Activated naive CD8-positive, alpha-beta T cell treated with anti-CD3 and anti-CD28 coated beads for 36 hours (primary cell): ENCODE measurements around the gene KCNQ1. TPM values are rescaled to one million over a fixed set of nuclear protein-coding genes. Genes with fewer than 3 reads are reported as not detected.

Experiments used
- DNase-seq: peaks from one replicate; pipeline ENCODE4 v3.0.0; 2021
- H3K27ac Mint-ChIP-seq: one replicate; pipeline ENCODE4 v1.8.0; 2022; ENCODE audit warnings: mild to moderate bottlenecking, moderate library complexity, mixed read lengths
- H3K27me3 Mint-ChIP-seq: one replicate; pipeline ENCODE4 v1.8.0; 2022; ENCODE audit warnings: mild to moderate bottlenecking, mixed read lengths
- H3K36me3 Mint-ChIP-seq: one replicate; pipeline ENCODE4 v1.8.0; 2021; ENCODE audit warnings: mild to moderate bottlenecking, mixed read lengths
- H3K4me1 Mint-ChIP-seq: one replicate; pipeline ENCODE4 v1.8.0; 2021; ENCODE audit warnings: mixed read lengths
- H3K4me3 Mint-ChIP-seq: one replicate; pipeline ENCODE4 v1.8.0; 2022; ENCODE audit warnings: mild to moderate bottlenecking, moderate library complexity, mixed read lengths
- H3K9me3 Mint-ChIP-seq: one replicate; pipeline ENCODE4 v1.8.0; 2022; ENCODE audit warnings: mixed read lengths
- total RNA-seq, 2 experiments: library from RNA; stranded (reverse); gene quantifications; one replicate each; pipeline ENCODE4 v1.2.3, GENCODE V29; 2021

The KCNQ1 gene
- total RNA-seq, 2 experiments from 2014 or later: 6.7 to 9.6 TPM

DNA sequence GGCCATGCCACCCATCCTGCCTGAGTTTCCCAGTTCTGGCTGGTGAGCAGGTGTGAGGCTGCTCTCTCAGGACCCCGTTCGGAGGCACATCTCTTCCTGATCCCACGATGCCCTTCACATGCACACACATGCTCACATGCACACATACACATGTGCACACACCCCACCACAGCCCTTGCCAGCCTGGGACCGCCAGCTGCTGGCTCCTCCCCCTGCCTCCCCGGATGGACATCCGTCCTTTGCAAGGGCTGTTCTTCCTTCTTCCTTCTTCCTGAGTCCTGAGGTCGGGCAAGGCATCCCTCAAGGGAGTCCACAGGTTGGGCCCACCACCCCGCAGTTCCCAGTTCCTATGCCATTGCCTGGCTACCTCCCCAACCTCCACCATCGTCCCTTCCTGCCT lies 451.2 kb downstream of the KCNQ1 start:
- no peak overlapping the region for H3K4me3 Mint-ChIP-seq
- DNase-seq: no peak
- H3K27me3 Mint-ChIP-seq: no peaks in the 10 kb centered on the region
- no peak overlapping the region for H3K27ac Mint-ChIP-seq
- H3K36me3 Mint-ChIP-seq: no peaks in the 10 kb centered on the region
- H3K4me1 Mint-ChIP-seq: peaks cover 43% of the 10 kb centered on the region
- no peaks in the 10 kb centered on the region for H3K9me3 Mint-ChIP-seq

DNA sequence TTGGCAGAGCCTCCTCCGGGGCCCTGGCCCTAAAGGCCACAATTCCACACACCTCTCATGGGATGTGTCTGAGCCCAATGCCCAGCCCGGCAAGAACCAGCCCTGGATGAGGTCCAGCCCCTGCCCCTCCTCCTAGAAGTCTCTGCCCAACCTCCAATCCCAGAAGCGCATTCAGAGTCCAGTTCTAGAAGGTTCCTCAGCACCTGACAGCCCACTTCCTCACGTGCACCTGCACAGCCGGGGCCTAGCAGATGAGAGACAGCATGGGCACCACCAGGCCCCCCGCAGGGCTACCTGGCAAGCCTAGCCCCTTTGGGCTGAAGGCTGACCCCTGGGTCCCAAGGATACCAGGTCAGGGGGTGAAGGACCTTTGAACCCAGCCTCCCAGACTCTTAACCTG lies 452.2 kb downstream of the KCNQ1 start:
- Mint-ChIP-seq H3K4me1 (peaks cover 38% of the 10 kb centered on the region), H3K27me3 (no peaks in the 10 kb centered on the region), H3K9me3 (no peaks in the 10 kb centered on the region), H3K27ac (no peak overlapping the region), H3K36me3 (no peaks in the 10 kb centered on the region), H3K4me3 (no peak overlapping the region)
- no peak for DNase-seq

DNA sequence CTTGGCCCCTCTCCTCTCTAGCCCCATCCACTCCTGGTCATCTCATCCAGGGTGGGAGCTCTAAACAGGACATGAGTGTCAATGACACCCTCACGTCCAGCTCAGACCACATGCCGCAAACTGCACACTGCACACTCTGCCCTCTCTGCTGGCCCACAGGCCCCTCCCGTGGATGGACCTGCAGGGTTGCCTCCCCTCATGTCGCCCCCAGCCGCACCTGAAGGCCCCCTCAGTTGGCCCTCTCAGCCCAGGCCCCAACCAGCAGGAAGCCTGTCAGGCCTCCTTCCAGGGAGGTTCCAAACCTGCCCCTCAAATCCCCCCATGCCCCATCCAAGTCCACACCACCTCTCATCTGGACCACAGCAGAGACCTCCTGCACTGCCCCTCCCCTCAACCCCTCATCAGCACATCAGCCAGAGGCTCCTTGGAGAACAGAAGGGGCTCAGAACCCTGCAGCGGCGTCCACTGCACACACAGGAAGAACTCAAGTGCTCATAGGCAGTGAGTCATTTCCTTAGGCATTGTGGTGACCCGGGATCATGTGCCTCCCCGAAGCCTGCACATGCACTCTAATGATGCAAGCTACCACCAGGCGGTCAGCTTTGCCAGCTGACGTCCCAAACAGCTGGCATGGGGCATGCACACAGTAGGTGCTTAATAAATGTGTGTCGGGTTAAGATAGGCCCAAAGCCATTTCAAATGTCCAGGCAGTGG lies 453.7 kb downstream of the KCNQ1 start:
- peak overlapping the region; percentile 69 for H3K4me3 Mint-ChIP-seq

More for the DNA sequence above, 453.7 kb downstream of the KCNQ1 start:
- Mint-ChIP-seq H3K36me3 (no peaks in the 10 kb centered on the region), H3K9me3 (no peaks in the 10 kb centered on the region), H3K4me1 (peaks cover 31% of the 10 kb centered on the region), H3K27ac (peak overlapping the region; percentile 88), H3K27me3 (no peaks in the 10 kb centered on the region)
- DNase-seq: peak; percentile 66

Other genes starting within 250 kb of the KCNQ1 start
- gene ASCL2, start 174.4 kb upstream of the KCNQ1 start, total RNA-seq: 1 to 10 TPM; 2.5 to 2.9 TPM
- gene C11orf21, start 143.1 kb upstream of the KCNQ1 start, total RNA-seq: 1 to 10 TPM; 2.5 to 2.6 TPM
- gene TSPAN32, start 143.0 kb upstream of the KCNQ1 start, total RNA-seq: 1 to 10 TPM; 5.4 to 5.5 TPM
- 100 to 1,000 TPM; 132 to 134 TPM for gene CD81, start 67.7 kb upstream of the KCNQ1 start, total RNA-seq
- 10 to 100 TPM; 46.9 to 54.2 TPM for gene TSSC4, start 44.3 kb upstream of the KCNQ1 start, total RNA-seq
- gene TRPM5, start 494 bp upstream of the KCNQ1 start, total RNA-seq: not detected